Activated T-cell treated with anti-CD3 and anti-CD28 coated beads for 24 hours (primary cell): Measurements from ENCODE around the gene SLC39A12.

Source experiments
- DNase-seq: peaks from one replicate; pipeline ENCODE4 v3.0.0-alpha.2; 2020; ENCODE audit warnings: low read depth

Gene SLC39A12

GRCh38 chr10:18059826-18060559, 108.3 kb downstream of the SLC39A12 start:
- DNase-seq: no peak

DNA sequence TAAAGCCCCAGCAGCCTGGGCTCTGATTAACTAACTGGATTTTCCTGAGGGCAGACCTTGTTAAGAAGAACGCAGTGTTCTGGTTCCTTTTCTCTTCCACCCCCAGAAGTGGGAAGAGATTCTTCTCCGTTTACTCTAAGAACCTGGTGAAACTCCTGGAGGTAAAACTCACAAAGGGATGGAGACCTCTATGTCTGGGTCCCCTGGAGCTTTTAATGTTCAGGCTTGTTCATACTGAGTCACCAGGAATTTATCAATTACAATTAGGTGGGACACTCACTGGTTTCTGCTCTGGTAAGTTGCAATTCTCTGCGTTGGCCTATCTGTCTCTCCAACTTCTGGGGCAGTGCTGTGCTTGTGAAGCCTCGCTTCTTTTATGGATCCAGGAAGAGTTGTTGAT, 115.2 kb downstream of the SLC39A12 start:
- no peak for DNase-seq

DNA sequence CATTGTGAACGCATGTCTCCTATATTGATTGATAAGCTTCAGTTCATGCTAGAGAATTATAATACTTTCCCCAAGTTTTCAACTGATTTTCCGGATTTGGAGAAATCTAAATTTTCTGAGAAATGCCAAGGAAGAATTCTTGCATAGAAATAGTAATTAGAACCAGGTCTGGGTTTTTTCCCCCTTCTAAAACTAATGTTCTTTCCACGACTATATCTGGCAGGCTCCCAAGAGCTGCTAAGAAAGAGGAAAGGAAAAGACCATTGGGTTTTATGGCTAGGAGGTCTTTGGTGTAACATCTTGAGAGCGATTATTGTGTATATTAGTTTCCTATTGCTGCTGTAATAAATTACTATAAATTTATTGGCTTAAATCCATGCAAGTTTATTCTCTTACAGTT, 116.7 kb downstream of the SLC39A12 start:
- no peak for DNase-seq

DNA sequence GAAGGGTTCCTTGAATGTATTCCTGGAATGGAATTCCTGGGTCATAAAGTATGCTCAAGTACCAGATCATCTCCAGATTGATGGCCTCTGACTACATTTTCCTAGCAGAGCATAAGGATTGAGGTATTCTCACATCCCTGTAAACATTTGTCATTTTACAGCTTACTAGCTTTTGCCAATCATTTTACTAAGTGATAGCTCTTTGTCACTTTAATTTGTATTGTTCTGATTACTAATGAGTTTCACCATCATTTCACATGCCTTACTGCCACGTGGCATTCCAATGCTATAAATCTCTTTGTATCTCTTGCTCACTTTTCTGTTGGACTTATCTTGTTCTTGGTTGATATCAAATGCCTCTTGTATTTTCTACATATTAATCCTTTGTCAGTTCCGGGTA, 119.9 kb downstream of the SLC39A12 start:
- no peak for DNase-seq

- no peak for DNase-seq
Measured at GRCh38 chr10:18073314-18073713, 121.6 kb downstream of the SLC39A12 start.

- no peak for DNase-seq
Measured at GRCh38 chr10:18075881-18076280, 124.2 kb downstream of the SLC39A12 start.

GRCh38 chr10:18079665-18080295, 128.1 kb downstream of the SLC39A12 start:
- no peak for DNase-seq

- no peak for DNase-seq
Measured at GRCh38 chr10:18082381-18082780, 130.7 kb downstream of the SLC39A12 start.

GRCh38 chr10:18085855-18086254, 134.1 kb downstream of the SLC39A12 start:
- DNase-seq: no peak

DNA sequence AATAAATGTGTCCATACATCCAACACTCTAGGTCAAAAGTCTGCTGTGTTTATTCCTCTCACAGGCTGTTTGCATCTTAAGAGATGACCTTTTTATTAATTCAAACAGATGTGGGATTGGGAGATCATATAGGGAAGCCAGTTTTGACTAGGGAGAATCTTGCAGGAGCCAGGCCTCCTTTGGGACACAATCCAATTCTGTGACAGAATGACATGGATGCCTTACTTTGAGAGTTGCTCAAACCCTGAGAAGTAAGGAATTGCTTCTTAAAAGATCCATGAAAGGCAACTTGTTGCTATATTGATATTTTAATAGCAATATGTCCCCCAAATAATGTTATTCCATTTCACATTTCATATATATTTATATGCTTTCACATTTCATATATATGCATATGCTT, 135.0 kb downstream of the SLC39A12 start:
- DNase-seq: no peak

DNA sequence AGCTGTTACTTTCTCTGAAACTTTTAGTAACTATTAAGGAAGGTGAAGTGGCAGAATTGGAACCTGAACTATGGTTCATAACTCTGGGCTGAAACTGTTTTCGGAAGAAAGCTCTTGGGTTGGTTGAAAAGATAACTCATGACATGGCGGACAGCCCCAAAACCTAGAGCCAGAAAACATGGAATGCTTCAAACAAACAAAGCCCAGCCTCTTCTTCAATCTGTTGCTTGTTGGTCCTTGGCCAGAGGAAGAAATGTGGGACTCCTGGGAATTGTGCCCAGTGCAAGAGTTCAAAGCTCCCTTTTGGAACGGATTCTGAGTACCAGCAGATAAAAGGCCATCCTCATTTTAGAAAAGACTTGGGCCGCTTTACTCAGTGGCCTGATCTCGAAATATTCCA, 135.6 kb downstream of the SLC39A12 start:
- no peak for DNase-seq
